Superior temporal gyrus (tissue), 1 donor: ENCODE results near the gene GOLGA6L9.
"Not testable (repeated sequence)": the region's sequence is repeated elsewhere in the genome, so short reads cannot be mapped to it uniquely, and the experiment has no call there.

ENCODE experiments used
- DNase-seq: peaks from one replicate; pipeline ENCODE4 v3.0.0-alpha.2; 2016; ENCODE audit errors: extremely low spot score

Gene GOLGA6L9

DNA sequence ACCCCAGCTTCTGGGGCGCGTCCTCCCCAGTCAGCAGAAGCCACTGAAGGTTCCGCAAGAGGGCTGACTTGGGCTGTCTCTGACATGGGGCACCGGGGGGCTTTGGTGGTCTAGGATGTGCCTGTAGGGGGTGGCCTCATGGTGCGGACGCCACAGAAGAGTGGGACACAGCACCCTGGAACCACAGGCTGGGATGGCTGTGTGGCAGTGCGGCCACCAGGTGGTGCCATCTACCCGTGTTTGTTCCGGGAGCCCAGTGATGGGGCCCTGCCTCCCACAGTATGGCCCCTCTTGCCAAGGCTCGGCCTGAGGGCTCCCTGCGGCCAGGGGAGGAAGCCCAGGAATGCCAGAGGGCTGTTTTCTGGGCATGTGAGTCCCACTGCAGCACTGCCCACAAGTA lies 38.6 kb downstream of the GOLGA6L9 start:
- DNase-seq, result not testable (repeated sequence)

GRCh38 chr15:82469381-82469780 lies 39.8 kb downstream of the GOLGA6L9 start:
- DNase-seq, result not testable (repeated sequence)

DNA sequence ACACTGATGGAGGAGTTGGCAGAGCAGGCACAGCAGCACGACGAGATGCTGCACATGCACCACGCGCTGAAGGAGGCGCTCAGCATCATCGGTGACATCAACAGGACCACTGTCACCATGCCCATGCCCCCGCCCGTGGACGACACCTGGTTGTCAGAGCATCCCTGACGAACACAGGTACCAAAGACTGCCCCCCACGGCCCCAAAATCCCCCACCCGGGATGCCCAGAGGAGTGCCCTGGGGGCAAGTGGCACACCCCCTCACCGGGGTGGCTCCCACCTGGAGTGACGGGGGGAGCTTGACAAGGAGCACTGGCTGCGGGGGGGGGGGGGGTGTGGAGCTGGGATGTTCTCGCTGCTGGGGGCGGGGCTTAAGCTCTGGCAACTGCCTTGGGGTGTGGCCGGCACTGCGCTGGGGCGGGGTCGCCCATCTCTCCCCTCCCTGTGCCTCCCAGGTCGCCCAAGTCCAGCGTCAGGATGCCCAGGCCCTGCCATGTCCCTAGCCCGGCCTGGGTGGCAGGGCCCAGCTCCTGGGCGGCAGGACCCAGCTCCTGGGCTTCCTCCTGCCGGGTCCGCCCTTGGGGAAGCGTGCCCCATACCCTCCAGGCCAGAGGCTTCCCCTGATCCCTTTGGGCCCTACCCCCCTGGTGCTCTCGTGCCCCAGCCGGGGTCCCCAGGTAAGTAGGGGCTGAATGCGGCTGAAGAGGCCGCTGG lies 42.8 kb downstream of the GOLGA6L9 start:
- not testable (repeated sequence) for DNase-seq

DNA sequence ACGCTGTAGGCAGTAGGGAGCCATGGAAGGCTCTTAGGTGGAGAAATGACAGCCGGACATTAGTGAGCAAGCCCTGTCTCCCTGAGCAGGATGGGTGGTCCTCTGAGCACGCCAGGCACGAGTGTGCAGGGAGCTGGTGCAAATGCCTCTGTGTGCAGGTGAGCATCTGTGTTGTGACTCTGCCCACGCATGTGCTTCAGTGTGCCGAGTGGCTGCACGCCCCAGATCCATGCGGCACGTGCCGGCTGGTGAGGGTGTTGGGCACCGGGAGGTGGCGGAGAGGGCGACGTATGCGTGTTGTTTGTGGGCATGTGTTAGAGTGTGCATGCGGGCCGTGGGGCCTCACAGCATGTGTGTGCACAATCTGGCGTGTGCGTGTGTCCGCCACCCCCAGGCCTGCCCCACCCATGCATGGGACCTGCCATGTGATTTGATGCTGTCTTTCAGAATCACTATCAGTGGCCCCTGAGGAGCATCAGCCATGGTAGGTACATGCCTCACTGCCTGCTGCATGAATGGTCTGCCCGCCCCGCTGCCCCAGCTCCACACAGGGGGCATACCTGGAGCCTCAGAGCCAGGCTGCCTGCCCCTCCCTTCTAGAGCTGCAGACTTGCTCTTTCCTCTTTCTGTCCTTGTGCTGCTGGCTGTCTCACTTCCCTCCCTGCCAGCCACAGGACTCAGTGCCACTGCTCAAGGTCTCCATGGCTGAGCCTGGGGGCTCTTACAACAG lies 45.1 kb downstream of the GOLGA6L9 start:
- DNase-seq, result not testable (repeated sequence)

DNA sequence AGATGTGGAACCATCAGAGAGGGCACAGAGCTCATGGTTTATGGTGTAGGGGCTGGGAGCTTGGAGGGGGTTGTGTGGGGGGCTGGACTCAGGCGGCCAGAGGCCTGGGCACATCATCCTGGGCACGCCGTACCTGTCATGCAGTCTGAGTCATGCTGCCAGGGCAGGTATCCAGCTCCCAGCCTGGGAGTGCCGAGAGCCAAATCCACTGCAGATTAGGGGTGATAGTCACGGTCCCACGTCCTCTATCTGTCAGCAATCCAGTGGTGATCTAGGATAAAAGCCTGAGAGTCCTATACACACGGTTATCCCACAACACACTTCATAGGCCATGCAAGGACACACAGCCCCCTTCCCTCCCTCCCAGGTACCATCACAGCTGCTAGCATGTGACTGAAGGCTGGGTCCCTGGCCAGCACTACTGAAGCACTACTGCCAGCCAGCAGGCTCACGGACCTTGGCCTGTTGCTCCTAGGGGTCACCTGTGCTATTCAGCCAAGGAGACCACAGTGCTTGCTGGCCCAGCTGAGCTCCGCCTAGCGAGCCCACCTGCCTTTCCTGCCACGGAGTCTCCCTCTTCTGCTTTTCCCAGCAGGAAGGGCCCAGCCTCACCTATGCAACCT lies 45.8 kb downstream of the GOLGA6L9 start:
- not testable (repeated sequence) for DNase-seq

DNA sequence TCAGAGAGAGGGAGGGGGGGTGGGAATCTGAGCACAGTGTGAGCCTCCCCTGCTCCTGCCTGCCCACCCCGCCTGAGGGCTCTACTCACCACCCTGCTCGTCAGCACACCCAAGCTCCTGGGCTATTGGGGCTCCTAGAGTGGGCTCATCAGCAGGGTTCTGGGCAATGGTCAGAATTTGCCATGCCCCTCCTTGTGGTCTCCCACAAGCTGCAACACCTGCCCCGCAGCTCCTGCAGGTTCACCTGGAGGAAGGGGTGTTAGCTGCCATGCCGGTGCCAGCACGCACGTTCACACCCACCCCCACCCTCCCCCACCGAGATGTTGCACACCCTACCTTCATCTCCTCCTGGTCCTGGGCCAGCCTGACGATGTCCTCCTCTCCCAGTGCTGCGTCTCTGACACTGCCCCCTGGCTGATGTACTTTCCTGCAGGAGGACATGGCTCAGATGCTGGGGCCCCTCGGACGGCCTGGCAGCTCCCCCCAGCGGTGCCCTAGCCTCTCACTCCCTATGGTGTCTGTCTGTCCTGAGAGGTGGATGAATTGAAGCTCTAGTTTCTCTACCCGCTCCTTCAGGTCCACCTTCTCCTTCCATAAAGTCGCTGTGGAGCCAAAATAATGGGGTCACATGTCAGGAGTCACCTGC lies 47.2 kb downstream of the GOLGA6L9 start:
- DNase-seq, result not testable (repeated sequence)

- DNase-seq, result not testable (repeated sequence)
Measured at GRCh38 chr15:82477343-82478057, 47.9 kb downstream of the GOLGA6L9 start.
